Sciatic nerve (tissue), 2 donors: Measurements from ENCODE around the gene MANEAL. TPM values are rescaled to one million over a fixed set of nuclear protein-coding genes. Genes with fewer than 3 reads are reported as not detected.

Experiments used
- ATAC-seq: fragments of 200-7000 bp; cut with Tn5 transposase; one replicate; pipeline ENCODE4 v1.9.1; 2020; ENCODE audit warnings: mild to moderate bottlenecking, moderate library complexity
- DNase-seq: peaks from one replicate; pipeline ENCODE4 v3.0.0-alpha.2; 2020; ENCODE audit warnings: low spot score
- intact Hi-C: fragments of 100-400 bp; cut with DNase I; formaldehyde crosslinking; loops from one replicate; pipeline ENCODE4 v1.14.2; 2022
- total RNA-seq: library from RNA; stranded (reverse); fragmentation: NEBNext Ultra II Directional; extraction: Animal tissue kit (Norgen Biotek cat#: 25700); gene quantifications from one replicate; pipeline ENCODE4 v1.2.1, GENCODE V29; 2021
- donor health status: DM: no; HTN: no; CAD: no.
- donor health status: DM: no; HTN: no; CAD: no.

MANEAL gene
- total RNA-seq, 1 donor from 2014 or later, result 2.3 TPM

- intact Hi-C loops, result no loop called here
- no peak for DNase-seq
- ATAC-seq, result no peak
Measured at GRCh38 chr1:37817481-37817880, 23.8 kb downstream of the MANEAL start.

- DNase-seq, result no peak
- no peak for ATAC-seq
- intact Hi-C loops, result no loop called here
Measured at GRCh38 chr1:37821481-37821880, 27.8 kb downstream of the MANEAL start.

GRCh38 chr1:37822906-37823815, 29.5 kb downstream of the MANEAL start:
- ATAC-seq (no peak), DNase-seq (no peak)
- intact Hi-C loops, result no loop called here

- no peak for ATAC-seq
- no peak for DNase-seq
- intact Hi-C loops, result no loop called here
Measured at GRCh38 chr1:37824001-37824400, 30.4 kb downstream of the MANEAL start.

- ATAC-seq (no peak), DNase-seq (no peak)
- intact Hi-C loops, result no loop called here
Measured at GRCh38 chr1:37825506-37825905, 31.9 kb downstream of the MANEAL start.

- DNase-seq (no peak), ATAC-seq (no peak)
- intact Hi-C loops, result no loop called here
Measured at GRCh38 chr1:37828410-37829074, 34.9 kb downstream of the MANEAL start.

- intact Hi-C loops, result no loop called here
- ATAC-seq (no peak), DNase-seq (no peak)
Measured at GRCh38 chr1:37831109-37831508, 37.5 kb downstream of the MANEAL start.

- ATAC-seq, result no peak
- intact Hi-C loops, result no loop called here
- no peak for DNase-seq
Measured at GRCh38 chr1:37831809-37832208, 38.2 kb downstream of the MANEAL start.

- intact Hi-C loops, result no loop called here
Measured at GRCh38 chr1:37836788-37837187, 43.1 kb downstream of the MANEAL start.

GRCh38 chr1:37839676-37840075, 46.0 kb downstream of the MANEAL start:
- intact Hi-C loops, result no loop called here
- ATAC-seq (no peak), DNase-seq (no peak)

More at GRCh38 chr1:37836788-37837187, 43.1 kb downstream of the MANEAL start:
- DNase-seq (no peak), ATAC-seq (no peak)

- ATAC-seq (no peak), DNase-seq (no peak)
- intact Hi-C loops, result no loop called here
Measured at GRCh38 chr1:37840711-37841110, 47.1 kb downstream of the MANEAL start.

- intact Hi-C loops, result no loop called here
- DNase-seq (no peak), ATAC-seq (no peak)
Measured at GRCh38 chr1:37841652-37842051, 48.0 kb downstream of the MANEAL start.

GRCh38 chr1:37844536-37844935, 50.9 kb downstream of the MANEAL start:
- ATAC-seq, result no peak
- intact Hi-C loops, result no loop called here
- no peak for DNase-seq

- DNase-seq (no peak), ATAC-seq (no peak)
- intact Hi-C loops, result no loop called here
Measured at GRCh38 chr1:37845049-37845646, 51.5 kb downstream of the MANEAL start.

- intact Hi-C loops, result no loop called here
- ATAC-seq, result no peak
Measured at GRCh38 chr1:37845786-37846185, 52.1 kb downstream of the MANEAL start.

GRCh38 chr1:37846647-37847339, 53.1 kb downstream of the MANEAL start:
- ATAC-seq (no peak), DNase-seq (no peak)
- intact Hi-C loops, result no loop called here

More at GRCh38 chr1:37845786-37846185, 52.1 kb downstream of the MANEAL start:
- DNase-seq, result no peak

GRCh38 chr1:37849480-37849879, 55.8 kb downstream of the MANEAL start:
- DNase-seq (no peak), ATAC-seq (no peak)
- intact Hi-C loops, result no loop called here

GRCh38 chr1:37850352-37850955, 56.8 kb downstream of the MANEAL start:
- ATAC-seq, result no peak
- intact Hi-C loops, result no loop called here
- no peak for DNase-seq
